Lower lobe of right lung (tissue), 2 donors: ENCODE measurements around the gene PRICKLE4. TPM values are rescaled to one million over a fixed set of nuclear protein-coding genes. Genes with fewer than 3 reads are reported as not detected.

Source experiments
- ATAC-seq, 2 donors: fragments of 200-7000 bp; cut with Tn5 transposase; one replicate each; pipeline ENCODE4 v1.9.1; 2020 to 2022; ENCODE audit warnings: mild to moderate bottlenecking in 2 of 2, moderate library complexity in 2 of 2
- DNase-seq: peaks from one replicate; pipeline ENCODE4 v3.0.0-alpha.2; 2020
- H3K27ac ChIP-seq: fragments of 200-600 bp; one replicate; pipeline ENCODE4 v1.8.0; 2022
- H3K27me3 ChIP-seq: fragments of 200-600 bp; one replicate; pipeline ENCODE4 v1.8.0; 2022; ENCODE audit warnings: low read depth
- H3K36me3 ChIP-seq: fragments of 200-600 bp; one replicate; pipeline ENCODE4 v1.8.0; 2022; ENCODE audit warnings: mild to moderate bottlenecking
- H3K4me1 ChIP-seq: fragments of 200-600 bp; one replicate; pipeline ENCODE4 v1.8.0; 2022
- H3K4me3 ChIP-seq: fragments of 200-600 bp; one replicate; pipeline ENCODE4 v1.8.0; 2022; ENCODE audit warnings: mild to moderate bottlenecking
- H3K9me3 ChIP-seq: fragments of 200-600 bp; one replicate; pipeline ENCODE4 v1.8.0; 2022
- CTCF ChIP-seq: fragments of 200-600 bp; IDR thresholded peaks from one replicate; pipeline ENCODE4 v1.8.0; 2022; ENCODE audit warnings: antibody characterized with exemption, mild to moderate bottlenecking
- intact Hi-C: fragments of 100-400 bp; cut with DNase I; formaldehyde crosslinking; loops from one replicate; pipeline ENCODE4 v1.11.0; 2022
- total RNA-seq: library from RNA; stranded (reverse); fragmentation: NEBNext Ultra II Directional; extraction: Animal tissue kit (Norgen Biotek cat#: 25700); gene quantifications from one replicate; pipeline ENCODE4 v1.2.1, GENCODE V29; 2021
- donor health status: DM: no; HTN: yes; CAD: no; lungs with severe emphysema.

The PRICKLE4 gene
- total RNA-seq, 1 donor from 2014 or later = 12.1 TPM

- no peaks in the 10 kb centered on the region for H3K9me3 ChIP-seq
- TF ChIP-seq CTCF = peak; percentile 80
- DNase-seq (peak; percentile 99), ATAC-seq (peak; percentile 92 to 96)
- peaks cover 55% of the 10 kb centered on the region for H3K4me1 ChIP-seq
- no peaks in the 10 kb centered on the region for H3K27me3 ChIP-seq
- H3K27ac ChIP-seq = peak within 1 kb of the TSS; percentile 78
- H3K4me3 ChIP-seq = peak within 1 kb of the TSS; percentile 92
- peaks cover 37% of the 10 kb centered on the region for H3K36me3 ChIP-seq
- intact Hi-C loops = no loop called here
These were observed 613 bp upstream of the PRICKLE4 start, which contains the start of gene FRS3 for GRCh38 chr6:41779788-41780550. Gene FRS3 (minus strand): TSS chr6:41779900. CDS start chr6:41776987, 2,913 bp downstream.

GRCh38 chr6:41781366-41781730 is 766 bp downstream of the PRICKLE4 start:
- peak overlapping the region; percentile 92 for H3K4me3 ChIP-seq
- DNase-seq = peak; percentile 72
- peak overlapping the region; percentile 78 for H3K27ac ChIP-seq

GRCh38 chr6:41783106-41783780 is 2.7 kb downstream of the PRICKLE4 start:
- ATAC-seq (no peak), DNase-seq (no peak)
- no peaks in the 10 kb centered on the region for H3K27me3 ChIP-seq
- peaks cover 15% of the 10 kb centered on the region for H3K36me3 ChIP-seq
- peaks cover 64% of the 10 kb centered on the region for H3K4me1 ChIP-seq
- H3K27ac ChIP-seq = no peak overlapping the region
- H3K4me3 ChIP-seq = no peak overlapping the region
- no peak for TF ChIP-seq CTCF
- H3K9me3 ChIP-seq = no peaks in the 10 kb centered on the region
- intact Hi-C loops = no loop called here

More at GRCh38 chr6:41781366-41781730, 766 bp downstream of the PRICKLE4 start:
- ATAC-seq = peak; percentile 6 to 29
- Histone ChIP-seq H3K36me3 (peaks cover 24% of the 10 kb centered on the region), H3K4me1 (peaks cover 69% of the 10 kb centered on the region), H3K27me3 (no peaks in the 10 kb centered on the region), H3K9me3 (no peaks in the 10 kb centered on the region)
- no peak for TF ChIP-seq CTCF
- intact Hi-C loops = no loop called here

- Histone ChIP-seq H3K27ac (peak overlapping the region; percentile 31), H3K4me3 (peak overlapping the region; percentile 9), H3K4me1 (peaks cover 67% of the 10 kb centered on the region), H3K36me3 (peaks cover 23% of the 10 kb centered on the region), H3K27me3 (no peaks in the 10 kb centered on the region), H3K9me3 (no peaks in the 10 kb centered on the region)
- intact Hi-C loops = no loop called here
- DNase-seq (no peak), ATAC-seq (no peak)
- TF ChIP-seq CTCF = no peak
These were observed 4.1 kb downstream of the PRICKLE4 start for GRCh38 chr6:41784581-41785171.

GRCh38 chr6:41785254-41785653 is 4.7 kb downstream of the PRICKLE4 start:
- H3K4me1 ChIP-seq = peaks cover 65% of the 10 kb centered on the region
- peaks cover 28% of the 10 kb centered on the region for H3K36me3 ChIP-seq
- H3K4me3 ChIP-seq = peak overlapping the region; percentile 9
- no peak for DNase-seq
- H3K9me3 ChIP-seq = no peaks in the 10 kb centered on the region
- no peak for TF ChIP-seq CTCF
- intact Hi-C loops = no loop called here
- peak overlapping the region; percentile 31 for H3K27ac ChIP-seq
- no peak for ATAC-seq
- H3K27me3 ChIP-seq = no peaks in the 10 kb centered on the region
